ENCODE results near the gene MEN1.

GRCh38 chr11:64801158-64801464 lies 9.2 kb downstream of the MEN1 start:
- TF ChIP-seq CTCF (conservative IDR thresholded peaks at IDR 0.05 in 1 of 2, IDR thresholded peaks at IDR 0.05 in 1 of 2; ENCODE audit: extremely low read depth in 1 of 2, insufficient read depth in 1 of 2, low read depth in 1 of 2, low read length in 2 of 2), result no peak
- no peak for TF ChIP-seq EZH2 (IDR thresholded peaks at IDR 0.05; ENCODE audit: borderline replicate concordance, low read length)
